Large intestine (tissue), 3 donors: ENCODE measurements around the gene SLC37A2. TPM values are rescaled to one million over a fixed set of nuclear protein-coding genes. Genes with fewer than 3 reads are reported as not detected.
A peak's percentile ranks its signal among the peaks of the same experiment; 100 is the strongest.

Source experiments
- DNase-seq, 2 donors: peaks; one replicate each; pipeline versions ENCODE4 v3.0.0 to v3.0.0-alpha.2; 2013
- H3K27ac ChIP-seq: one replicate; pipeline ENCODE4 v1.5.1; 2013; ENCODE audit warnings: low read length
- H3K27me3 ChIP-seq: 2 replicates; pipeline ENCODE4 v1.6.1; 2013; ENCODE audit warnings: low read length; ENCODE audit not compliant: control insufficient read depth, insufficient read depth
- H3K36me3 ChIP-seq: 2 replicates; pipeline ENCODE4 v1.6.1; 2013; ENCODE audit warnings: low read length; ENCODE audit not compliant: control insufficient read depth, insufficient read depth
- H3K4me1 ChIP-seq: one replicate; pipeline ENCODE4 v1.6.1; 2013; ENCODE audit warnings: low read length; ENCODE audit not compliant: control insufficient read depth, insufficient read depth
- H3K4me3 ChIP-seq: one replicate; pipeline ENCODE4 v1.5.1; 2013; ENCODE audit warnings: low read length
- H3K9me3 ChIP-seq: one replicate; pipeline ENCODE4 v1.6.1; 2013; ENCODE audit warnings: mild to moderate bottlenecking, low read depth, low read length, moderate library complexity; ENCODE audit not compliant: control insufficient read depth
- WGBS: methylation state at CpG from one replicate; pipeline ENCODE4 v1.1.5; 2013; ENCODE audit warnings: low lambda C conversion rate; ENCODE audit not compliant: insufficient coverage; 5-methylcytosine and 5-hydroxymethylcytosine counted together
- polyA plus RNA-seq: library from polyadenylated mRNA; unstranded; fragments of 120-200 nt; gene quantifications from one replicate; pipeline ENCODE4 v1.2.1, GENCODE V29; 2013

Gene SLC37A2
- polyA plus RNA-seq, 1 donor = 91.1 TPM

- Histone ChIP-seq H3K27ac (no peak overlapping the region), H3K36me3 (peaks cover 3% of the 10 kb centered on the region), H3K4me1 (peaks cover 4% of the 10 kb centered on the region), H3K4me3 (no peak overlapping the region), H3K9me3 (no peaks in the 10 kb centered on the region), H3K27me3 (no peaks in the 10 kb centered on the region)
- WGBS = 100% methylated on average over 1 of the region's 1 CpG
- DNase-seq = no peak
Observed at GRCh38 chr11:125105926-125106325, 42.8 kb downstream of the SLC37A2 start.

DNA sequence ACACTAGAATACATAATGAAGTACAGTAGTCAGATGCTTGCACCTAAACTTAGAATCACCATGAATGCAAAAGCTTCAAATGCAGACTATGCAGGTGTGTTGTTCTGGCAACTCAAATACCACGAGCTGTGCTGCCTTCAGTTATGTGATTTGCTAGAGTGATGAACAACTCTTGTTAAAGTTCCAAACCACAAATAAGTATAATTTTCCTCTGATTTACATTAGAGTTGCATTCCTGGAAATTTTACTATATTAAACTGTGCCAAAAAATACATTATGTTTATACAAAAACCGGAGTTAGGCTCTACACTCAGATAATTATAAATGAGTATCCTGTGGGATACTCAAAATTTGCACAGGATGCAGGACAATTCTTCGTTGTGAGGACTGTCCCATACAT, 45.4 kb downstream of the SLC37A2 start:
- H3K36me3 ChIP-seq = no peaks in the 10 kb centered on the region
- no CpG with 5 or more reads among the region's 3 CpGs for WGBS

DNA sequence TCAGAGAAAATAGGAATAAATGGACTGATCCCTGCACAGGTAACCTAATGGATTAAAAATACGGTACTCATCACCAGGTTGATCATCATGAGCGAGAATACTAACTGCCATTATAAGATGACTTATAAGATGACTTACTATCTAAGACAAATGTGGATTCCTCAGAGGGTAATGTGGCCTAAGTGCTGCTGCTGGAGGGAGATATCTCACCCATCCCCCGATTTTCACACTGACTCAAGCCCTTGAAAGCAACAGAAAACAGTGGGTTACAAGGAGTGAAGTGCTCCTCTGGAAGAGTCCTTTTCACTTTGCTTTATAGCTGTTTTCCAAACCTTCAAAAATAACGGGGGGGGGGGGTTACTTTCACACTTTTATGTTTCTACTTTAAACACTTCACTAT, 47.4 kb downstream of the SLC37A2 start:
- Histone ChIP-seq H3K36me3 (no peaks in the 10 kb centered on the region), H3K4me1 (peaks cover 7% of the 10 kb centered on the region), H3K27me3 (no peaks in the 10 kb centered on the region), H3K27ac (peak overlapping the region; percentile 75), H3K9me3 (no peaks in the 10 kb centered on the region), H3K4me3 (peak overlapping the region; percentile 73)
- DNase-seq = no peak
- WGBS = no CpG with 5 or more reads among the region's 4 CpGs

More for the DNA sequence above, 45.4 kb downstream of the SLC37A2 start:
- DNase-seq = no peak
- H3K9me3 ChIP-seq = no peaks in the 10 kb centered on the region
- no peaks in the 10 kb centered on the region for H3K27me3 ChIP-seq
- no peak overlapping the region for H3K4me3 ChIP-seq
- peaks cover 7% of the 10 kb centered on the region for H3K4me1 ChIP-seq
- H3K27ac ChIP-seq = no peak overlapping the region

DNA sequence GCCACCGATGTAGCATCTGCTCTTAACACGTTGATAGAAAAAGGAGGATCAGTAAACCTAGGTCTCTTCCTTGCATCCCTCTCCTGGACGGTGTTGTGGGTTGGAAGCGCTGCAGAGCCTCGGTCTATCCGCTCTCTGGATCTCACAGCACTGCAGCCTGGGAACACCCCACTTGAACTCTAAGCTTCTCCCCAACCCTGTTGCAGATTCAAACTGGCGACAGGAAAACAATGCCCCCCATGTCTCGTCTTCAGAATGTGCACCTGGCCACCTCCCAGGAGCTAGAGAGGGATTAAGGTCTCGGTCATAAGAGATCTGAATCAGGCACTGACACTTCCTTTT, 47.9 kb downstream of the SLC37A2 start:
- Histone ChIP-seq H3K4me1 (peaks cover 7% of the 10 kb centered on the region), H3K36me3 (no peaks in the 10 kb centered on the region), H3K27ac (peak overlapping the region; percentile 75), H3K9me3 (no peaks in the 10 kb centered on the region), H3K4me3 (peak overlapping the region; percentile 73), H3K27me3 (no peaks in the 10 kb centered on the region)
- WGBS = no CpG with 5 or more reads among the region's 9 CpGs
- DNase-seq = peak in 1 of 2 donors; percentile 17

DNA sequence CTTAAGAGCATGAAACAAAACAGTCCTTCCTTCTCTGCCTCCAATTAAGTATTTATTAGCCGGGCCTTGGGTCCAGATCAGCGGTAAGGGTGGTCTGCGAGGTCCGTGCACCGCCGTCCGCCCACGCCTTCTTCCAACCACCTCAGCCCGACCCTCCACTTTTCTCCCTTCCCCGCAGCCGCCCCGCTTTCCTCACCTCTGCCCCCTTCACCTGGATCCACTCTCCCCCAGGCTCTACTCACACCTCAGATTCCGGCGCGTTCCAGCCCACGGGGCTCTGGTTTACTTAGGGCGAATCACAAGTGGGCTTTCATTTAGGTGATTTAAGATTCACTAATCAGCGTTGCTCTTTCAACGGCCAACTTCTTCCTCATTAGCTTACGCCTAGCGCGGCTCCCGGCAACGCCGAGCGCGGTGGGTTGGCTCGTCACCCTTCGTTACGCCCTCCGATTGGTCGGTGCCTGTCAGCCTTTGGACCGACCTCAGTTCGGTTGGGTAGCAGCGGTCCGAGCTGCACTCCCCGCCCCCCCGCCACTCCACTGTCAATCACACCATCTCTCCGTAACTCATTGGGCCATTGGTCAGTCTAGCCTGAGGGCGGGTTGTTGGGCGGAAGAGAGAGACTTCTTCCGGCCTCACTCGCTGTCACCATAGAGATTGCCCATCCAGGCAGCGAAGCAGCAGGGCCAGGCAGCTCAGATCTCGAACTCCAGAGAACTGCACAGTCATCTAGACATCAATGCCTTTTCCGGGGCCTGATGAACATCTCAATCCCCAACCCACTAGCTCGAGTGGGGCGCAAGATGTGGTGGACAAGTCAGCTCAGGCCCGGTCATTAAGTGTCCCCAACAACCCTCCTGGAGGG, 48.5 kb downstream of the SLC37A2 start, which contains the start of gene TMEM218:
Gene TMEM218 (minus strand): TSS at position 284 of the 865 bp plus-strand sequence. CDS start 9,385 bp downstream, outside the sequence.
- no CpG with 5 or more reads among the region's 49 CpGs for WGBS
- no peaks in the 10 kb centered on the region for H3K36me3 ChIP-seq
- peak within 1 kb of the TSS; percentile 73 for H3K4me3 ChIP-seq
- DNase-seq = peak; percentile 99 to 100
- H3K27me3 ChIP-seq = no peaks in the 10 kb centered on the region
- H3K27ac ChIP-seq = peak within 1 kb of the TSS; percentile 75
- no peaks in the 10 kb centered on the region for H3K9me3 ChIP-seq
- peaks cover 7% of the 10 kb centered on the region for H3K4me1 ChIP-seq

DNA sequence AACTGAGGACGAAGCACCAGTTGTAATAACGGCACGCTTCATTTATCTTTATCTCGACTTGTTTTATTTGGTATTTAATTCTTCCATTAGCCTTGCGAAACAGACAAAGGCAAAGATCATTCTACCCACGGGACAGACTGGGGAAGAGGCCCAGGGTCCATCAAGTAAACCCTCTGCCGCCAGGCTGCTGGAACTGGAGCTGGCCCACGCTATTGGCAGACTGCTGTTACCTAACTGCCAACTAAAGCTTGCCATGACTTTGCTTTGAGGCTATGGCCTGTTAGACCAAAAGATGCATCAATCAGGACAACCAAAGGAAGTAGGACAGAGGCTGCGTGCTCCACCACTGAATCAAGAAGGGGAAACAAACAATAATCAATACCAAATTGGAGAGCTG, 49.1 kb downstream of the SLC37A2 start:
- H3K27ac ChIP-seq = peak overlapping the region; percentile 33
- no peak for DNase-seq
- H3K4me1 ChIP-seq = peaks cover 7% of the 10 kb centered on the region
- no peaks in the 10 kb centered on the region for H3K9me3 ChIP-seq
- H3K4me3 ChIP-seq = peak overlapping the region; percentile 25
- H3K36me3 ChIP-seq = no peaks in the 10 kb centered on the region
- WGBS = 42% methylated on average over 4 of the region's 9 CpGs
- no peaks in the 10 kb centered on the region for H3K27me3 ChIP-seq

- Histone ChIP-seq H3K4me3 (no peak overlapping the region), H3K4me1 (peaks cover 7% of the 10 kb centered on the region), H3K27ac (no peak overlapping the region), H3K9me3 (no peaks in the 10 kb centered on the region), H3K27me3 (peaks cover 8% of the 10 kb centered on the region), H3K36me3 (no peaks in the 10 kb centered on the region)
- WGBS = no CpG with 5 or more reads among the region's 8 CpGs
- DNase-seq = no peak
Observed at GRCh38 chr11:125114518-125114917, 51.4 kb downstream of the SLC37A2 start.

DNA sequence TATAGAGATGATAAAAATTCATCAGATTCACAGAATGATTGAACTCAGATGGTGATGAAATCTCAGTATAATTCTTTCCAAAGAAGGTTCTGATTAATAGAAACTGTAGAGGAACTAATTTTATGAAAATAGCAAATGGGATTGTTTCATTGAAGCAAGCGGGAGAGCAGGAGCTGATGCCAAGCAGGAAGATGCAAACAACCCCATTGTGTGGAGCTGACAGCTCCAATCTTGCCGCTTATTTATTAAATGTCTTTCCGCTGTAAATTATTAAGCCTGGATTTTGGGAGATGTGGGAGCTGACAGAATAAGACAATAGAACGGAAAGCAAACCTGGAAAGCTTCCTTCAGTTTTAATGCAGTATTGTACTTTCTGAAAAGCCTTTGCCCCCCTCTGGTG, 54.3 kb downstream of the SLC37A2 start:
- WGBS = 20% methylated on average over 1 of the region's 4 CpGs
- H3K36me3 ChIP-seq = no peaks in the 10 kb centered on the region
- no peaks in the 10 kb centered on the region for H3K9me3 ChIP-seq

DNA sequence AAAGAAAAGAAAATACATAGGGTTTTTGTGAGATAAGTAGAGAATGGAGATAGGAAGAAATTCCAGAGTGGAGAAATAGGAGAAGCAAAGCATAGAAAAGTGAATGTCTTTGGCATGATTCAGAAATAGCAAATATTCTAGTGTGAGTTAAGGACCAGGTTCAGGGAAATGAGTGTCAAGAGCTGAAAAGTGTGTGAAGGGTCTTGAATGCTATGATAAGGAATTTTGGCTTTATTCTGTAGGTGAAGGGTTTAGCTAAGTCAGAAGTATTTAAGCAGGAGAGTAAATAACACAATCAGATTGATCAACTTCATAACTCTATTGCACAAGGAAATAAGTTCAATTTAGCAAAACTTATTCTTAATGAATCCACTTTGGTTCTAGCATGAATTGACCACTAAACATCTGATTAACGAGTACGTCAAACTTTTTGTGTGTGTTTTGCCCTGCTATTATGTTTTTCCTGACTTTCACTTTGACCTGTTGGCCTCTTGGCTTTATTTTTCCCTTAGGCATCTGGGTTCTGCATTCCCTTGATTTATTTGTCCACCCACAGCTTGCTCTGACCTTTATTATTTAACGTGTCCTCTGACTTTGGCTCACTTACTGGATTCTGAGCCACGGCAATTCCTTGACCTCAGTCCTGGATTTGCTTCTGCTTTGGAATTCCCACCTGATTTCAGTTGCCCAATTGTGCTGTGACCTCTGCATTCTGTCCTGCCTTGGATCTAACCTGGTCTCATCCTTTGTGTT, 60.3 kb downstream of the SLC37A2 start:
- no peaks in the 10 kb centered on the region for H3K4me1 ChIP-seq
- no peaks in the 10 kb centered on the region for H3K9me3 ChIP-seq
- no peaks in the 10 kb centered on the region for H3K36me3 ChIP-seq
- no CpG with 5 or more reads among the region's 4 CpGs for WGBS
- DNase-seq = no peak
- H3K27ac ChIP-seq = no peak overlapping the region
- H3K27me3 ChIP-seq = peaks cover 22% of the 10 kb centered on the region
- no peak overlapping the region for H3K4me3 ChIP-seq

More for the DNA sequence above, 54.3 kb downstream of the SLC37A2 start:
- Histone ChIP-seq H3K27ac (no peak overlapping the region), H3K4me1 (no peaks in the 10 kb centered on the region), H3K27me3 (peaks cover 12% of the 10 kb centered on the region), H3K4me3 (no peak overlapping the region)
- no peak for DNase-seq

GRCh38 chr11:125123947-125124617, 61.0 kb downstream of the SLC37A2 start:
- H3K4me3 ChIP-seq = no peak overlapping the region
- peak; percentile 25 to 51 for DNase-seq
- H3K36me3 ChIP-seq = no peaks in the 10 kb centered on the region
- H3K27ac ChIP-seq = no peak overlapping the region
- H3K9me3 ChIP-seq = no peaks in the 10 kb centered on the region
- no CpG with 5 or more reads among the region's 10 CpGs for WGBS
- H3K4me1 ChIP-seq = no peaks in the 10 kb centered on the region
- peaks cover 22% of the 10 kb centered on the region for H3K27me3 ChIP-seq
